Retinal pigment epithelial cell (primary cell): ENCODE data around the gene ZNF507.

Source experiments
- DNase-seq: peaks from one replicate; pipeline ENCODE4 v3.0.0-alpha.2; 2010; ENCODE audit warnings: low read depth
- H3K4me3 ChIP-seq: 2 replicates; pipeline ENCODE4 v1.5.1; 2011; ENCODE audit warnings: mild to moderate bottlenecking, low read length, control low read depth, moderate library complexity
- CTCF ChIP-seq: conservative IDR thresholded peaks from 2 replicates; pipeline ENCODE4 v1.5.1; 2011; ENCODE audit warnings: low read depth, low read length, control low read depth, inconsistent platforms

Gene ZNF507

GRCh38 chr19:32401992-32402391 lies 56.6 kb downstream of the ZNF507 start:
- no peak for DNase-seq
- no peak overlapping the region for H3K4me3 ChIP-seq
- TF ChIP-seq CTCF: no peak

GRCh38 chr19:32403291-32403995 lies 58.0 kb downstream of the ZNF507 start:
- H3K4me3 ChIP-seq: no peak overlapping the region
- no peak for TF ChIP-seq CTCF
- no peak for DNase-seq

- H3K4me3 ChIP-seq: peak overlapping the region; percentile 77
- no peak for DNase-seq
- no peak for TF ChIP-seq CTCF
These were observed 59.0 kb downstream of the ZNF507 start for GRCh38 chr19:32404213-32404932.

GRCh38 chr19:32404933-32405430 lies 59.6 kb downstream of the ZNF507 start:
- TF ChIP-seq CTCF: no peak
- no peak for DNase-seq
- H3K4me3 ChIP-seq: peak overlapping the region; percentile 77

GRCh38 chr19:32405431-32406160 lies 60.2 kb downstream of the ZNF507 start, which contains the start of gene DPY19L3:
Gene DPY19L3, plus strand, starts transcription at chr19:32405770. Its CDS starts 2,484 bp downstream, at chr19:32408254.
- peak within 1 kb of the TSS; percentile 77 for H3K4me3 ChIP-seq
- peak; percentile 59 for DNase-seq
- no peak for TF ChIP-seq CTCF

GRCh38 chr19:32406161-32407003 lies 61.0 kb downstream of the ZNF507 start:
- no peak for TF ChIP-seq CTCF
- DNase-seq: no peak
- peak overlapping the region; percentile 77 for H3K4me3 ChIP-seq
